WI38 (cell line): ENCODE measurements around the gene SATB1.

Experiments
- H3K4me3 ChIP-seq: 2 replicates; pipeline ENCODE4 v1.5.1; 2011; ENCODE audit warnings: low read depth, mild to moderate bottlenecking, control low read depth, low read length
- CTCF ChIP-seq: IDR thresholded peaks from 2 replicates; pipeline ENCODE4 v1.5.1; 2012; ENCODE audit warnings: low read depth, mild to moderate bottlenecking, control low read depth, low read length

Gene SATB1

GRCh38 chr3:18428991-18429745 is 4.0 kb upstream of the SATB1 start:
- no peak overlapping the region for H3K4me3 ChIP-seq
- no peak for TF ChIP-seq CTCF

- H3K4me3 ChIP-seq, result no peak overlapping the region
- TF ChIP-seq CTCF, result no peak
Observed at GRCh38 chr3:18428036-18428435, 2.9 kb upstream of the SATB1 start.

- H3K4me3 ChIP-seq, result no peak overlapping the region
- TF ChIP-seq CTCF, result no peak
Observed at GRCh38 chr3:18426597-18427193, 1.6 kb upstream of the SATB1 start.

GRCh38 chr3:18425641-18426257 is 610 bp upstream of the SATB1 start:
- H3K4me3 ChIP-seq, result peak overlapping the region; percentile 69
- TF ChIP-seq CTCF, result no peak

- peak overlapping the region; percentile 69 for H3K4me3 ChIP-seq
- no peak for TF ChIP-seq CTCF
Observed at GRCh38 chr3:18424213-18424728, 868 bp downstream of the SATB1 start.

- TF ChIP-seq CTCF, result no peak
- H3K4me3 ChIP-seq, result peak overlapping the region; percentile 69
Observed at GRCh38 chr3:18423401-18424212, 1.5 kb downstream of the SATB1 start.
